HL-60 (cell line): ENCODE measurements around the gene RPL10.

Experiments
- GABPA ChIP-seq: IDR thresholded peaks from 2 replicates; pipeline ENCODE4 v1.6.1; 2012; ENCODE audit warnings: low read depth
- POLR2AphosphoS5 ChIP-seq: IDR thresholded peaks from 2 replicates; pipeline ENCODE4 v1.6.1; 2012; ENCODE audit warnings: low read depth
- SPI1 ChIP-seq: IDR thresholded peaks from 2 replicates; pipeline ENCODE4 v1.6.1; 2012; ENCODE audit warnings: low read depth, mild to moderate bottlenecking, borderline replicate concordance
- TF ChIP-seq, protein P1 (sequence below): IDR thresholded peaks from one replicate; pipeline ENCODE4 v1.5.1; 2011; ENCODE audit warnings: low read length, control low read depth, inconsistent platforms; ENCODE audit not compliant: insufficient read depth
- TF ChIP-seq, protein P2 (sequence below): IDR thresholded peaks from 2 replicates; pipeline ENCODE4 v1.6.1; 2012; ENCODE audit warnings: low read depth; ENCODE audit not compliant: insufficient replicate concordance

GRCh38 chrX:154446430-154446829, 48.3 kb downstream of the RPL10 start:
- TF ChIP-seq, protein P1, sequence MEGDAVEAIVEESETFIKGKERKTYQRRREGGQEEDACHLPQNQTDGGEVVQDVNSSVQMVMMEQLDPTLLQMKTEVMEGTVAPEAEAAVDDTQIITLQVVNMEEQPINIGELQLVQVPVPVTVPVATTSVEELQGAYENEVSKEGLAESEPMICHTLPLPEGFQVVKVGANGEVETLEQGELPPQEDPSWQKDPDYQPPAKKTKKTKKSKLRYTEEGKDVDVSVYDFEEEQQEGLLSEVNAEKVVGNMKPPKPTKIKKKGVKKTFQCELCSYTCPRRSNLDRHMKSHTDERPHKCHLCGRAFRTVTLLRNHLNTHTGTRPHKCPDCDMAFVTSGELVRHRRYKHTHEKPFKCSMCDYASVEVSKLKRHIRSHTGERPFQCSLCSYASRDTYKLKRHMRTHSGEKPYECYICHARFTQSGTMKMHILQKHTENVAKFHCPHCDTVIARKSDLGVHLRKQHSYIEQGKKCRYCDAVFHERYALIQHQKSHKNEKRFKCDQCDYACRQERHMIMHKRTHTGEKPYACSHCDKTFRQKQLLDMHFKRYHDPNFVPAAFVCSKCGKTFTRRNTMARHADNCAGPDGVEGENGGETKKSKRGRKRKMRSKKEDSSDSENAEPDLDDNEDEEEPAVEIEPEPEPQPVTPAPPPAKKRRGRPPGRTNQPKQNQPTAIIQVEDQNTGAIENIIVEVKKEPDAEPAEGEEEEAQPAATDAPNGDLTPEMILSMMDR = no peak
- TF ChIP-seq POLR2AphosphoS5 = no peak
- no peak for TF ChIP-seq GABPA
- TF ChIP-seq, protein P2, sequence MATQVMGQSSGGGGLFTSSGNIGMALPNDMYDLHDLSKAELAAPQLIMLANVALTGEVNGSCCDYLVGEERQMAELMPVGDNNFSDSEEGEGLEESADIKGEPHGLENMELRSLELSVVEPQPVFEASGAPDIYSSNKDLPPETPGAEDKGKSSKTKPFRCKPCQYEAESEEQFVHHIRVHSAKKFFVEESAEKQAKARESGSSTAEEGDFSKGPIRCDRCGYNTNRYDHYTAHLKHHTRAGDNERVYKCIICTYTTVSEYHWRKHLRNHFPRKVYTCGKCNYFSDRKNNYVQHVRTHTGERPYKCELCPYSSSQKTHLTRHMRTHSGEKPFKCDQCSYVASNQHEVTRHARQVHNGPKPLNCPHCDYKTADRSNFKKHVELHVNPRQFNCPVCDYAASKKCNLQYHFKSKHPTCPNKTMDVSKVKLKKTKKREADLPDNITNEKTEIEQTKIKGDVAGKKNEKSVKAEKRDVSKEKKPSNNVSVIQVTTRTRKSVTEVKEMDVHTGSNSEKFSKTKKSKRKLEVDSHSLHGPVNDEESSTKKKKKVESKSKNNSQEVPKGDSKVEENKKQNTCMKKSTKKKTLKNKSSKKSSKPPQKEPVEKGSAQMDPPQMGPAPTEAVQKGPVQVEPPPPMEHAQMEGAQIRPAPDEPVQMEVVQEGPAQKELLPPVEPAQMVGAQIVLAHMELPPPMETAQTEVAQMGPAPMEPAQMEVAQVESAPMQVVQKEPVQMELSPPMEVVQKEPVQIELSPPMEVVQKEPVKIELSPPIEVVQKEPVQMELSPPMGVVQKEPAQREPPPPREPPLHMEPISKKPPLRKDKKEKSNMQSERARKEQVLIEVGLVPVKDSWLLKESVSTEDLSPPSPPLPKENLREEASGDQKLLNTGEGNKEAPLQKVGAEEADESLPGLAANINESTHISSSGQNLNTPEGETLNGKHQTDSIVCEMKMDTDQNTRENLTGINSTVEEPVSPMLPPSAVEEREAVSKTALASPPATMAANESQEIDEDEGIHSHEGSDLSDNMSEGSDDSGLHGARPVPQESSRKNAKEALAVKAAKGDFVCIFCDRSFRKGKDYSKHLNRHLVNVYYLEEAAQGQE = no peak
- no peak for TF ChIP-seq SPI1
